Activated CD8-positive, alpha-beta memory T cell treated with anti-CD3 and anti-CD28 coated beads, Interleukin-2, amount 50 U/mL, for 24 hours (primary cell): ENCODE measurements around the gene ZNF569.
"Not testable (repeated sequence)": the region's sequence is repeated elsewhere in the genome, so short reads cannot be mapped to it uniquely, and the experiment has no call there.

Experiments
- DNase-seq: peaks from one replicate; pipeline ENCODE4 v3.0.0-alpha.2; 2020; ENCODE audit errors: extremely low read depth

The ZNF569 gene

GRCh38 chr19:37401078-37401477 is 66.2 kb downstream of the ZNF569 start:
- DNase-seq, result no peak

GRCh38 chr19:37391399-37391798 is 75.8 kb downstream of the ZNF569 start:
- not testable (repeated sequence) for DNase-seq

- no peak for DNase-seq
Observed at GRCh38 chr19:37389234-37389633, 78.0 kb downstream of the ZNF569 start.

- DNase-seq, result peak; percentile 93
Observed at GRCh38 chr19:37370880-37371661, 96.2 kb downstream of the ZNF569 start, which contains the start of gene ZNF527. Gene ZNF527 (plus strand): TSS chr19:37371099. CDS start chr19:37374199, 3,100 bp downstream.

DNA sequence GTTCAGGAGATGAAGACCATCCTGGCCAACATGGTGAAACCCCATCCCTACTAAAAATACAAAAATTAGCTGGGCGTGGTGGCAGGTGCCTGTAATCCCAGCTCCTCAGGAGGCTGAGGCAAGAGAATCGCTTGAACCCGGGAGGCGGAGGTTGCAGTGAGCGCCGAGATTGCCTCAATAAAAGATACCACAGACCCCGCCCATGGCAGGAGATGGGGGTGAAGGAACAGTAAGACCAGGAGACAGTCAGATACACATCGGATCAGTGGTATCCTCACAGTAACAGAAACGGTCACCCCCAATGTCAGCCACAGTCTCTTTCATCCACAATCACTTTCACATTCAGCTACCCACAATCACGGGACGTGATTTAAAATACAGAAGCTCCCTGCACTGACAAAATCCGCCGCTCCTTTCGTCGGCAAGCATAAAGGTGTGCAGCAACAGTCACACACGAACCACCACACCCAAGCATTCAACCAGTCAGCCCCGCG is 96.8 kb downstream of the ZNF569 start:
- DNase-seq, result not testable (repeated sequence)

- no peak for DNase-seq
Observed at GRCh38 chr19:37362733-37363132, 104.5 kb downstream of the ZNF569 start.

DNA sequence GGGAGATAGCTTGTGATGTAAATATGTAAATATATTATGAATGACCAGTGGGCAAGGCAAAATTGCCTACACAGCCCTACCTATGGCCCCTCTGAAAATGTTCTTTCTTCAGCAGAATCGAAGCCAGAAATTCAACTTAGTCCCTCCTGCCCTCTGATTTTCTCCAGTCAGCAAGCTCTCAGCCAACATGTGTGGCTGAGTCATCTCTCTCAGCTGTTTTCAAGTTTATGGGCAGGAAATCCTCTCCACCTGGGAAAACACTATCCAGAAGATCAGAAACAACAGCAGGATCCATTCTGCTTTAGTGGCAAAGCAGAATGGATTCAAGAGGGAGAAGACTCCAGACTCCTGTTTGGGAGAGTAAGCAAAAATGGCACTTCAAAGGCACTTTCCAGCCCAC is 105.2 kb downstream of the ZNF569 start:
- no peak for DNase-seq
